ENCODE data around the gene TMEM59. TPM values are rescaled to one million over a fixed set of nuclear protein-coding genes. Genes with fewer than 3 reads are reported as not detected.

TMEM59 gene
- total RNA-seq, 1 experiment from 2014 or later: 73.5 TPM

DNA sequence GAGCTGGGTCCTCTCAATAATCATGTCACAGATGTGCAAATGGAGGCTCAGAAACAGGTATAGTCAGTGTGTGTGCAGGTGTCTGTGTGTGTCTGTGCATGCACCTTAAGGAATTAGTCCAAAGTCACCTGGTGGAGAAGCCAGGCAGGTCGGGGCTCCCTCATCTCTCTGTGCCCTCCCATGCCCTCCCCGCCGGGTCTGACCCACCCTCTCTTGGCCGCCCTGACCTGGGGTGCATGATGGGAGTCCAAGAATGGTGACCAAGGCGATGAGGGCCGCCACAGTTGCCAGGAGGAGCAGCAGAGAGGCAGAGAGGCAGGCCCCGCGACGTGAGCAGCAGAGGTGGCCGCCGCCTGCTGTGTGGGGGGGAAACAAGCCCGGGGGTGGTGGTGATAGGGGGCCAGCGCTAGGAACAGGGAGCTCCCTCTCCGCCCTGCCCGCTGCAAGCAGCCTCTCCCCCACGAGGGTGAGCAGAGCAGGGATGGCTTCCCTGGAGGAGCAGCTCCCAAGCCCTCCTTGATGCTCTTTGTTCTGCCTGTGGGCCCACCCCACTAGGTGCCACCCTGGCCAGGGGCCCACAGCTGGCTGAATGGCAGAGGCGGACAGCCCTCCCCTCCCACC lies 38.9 kb downstream of the TMEM59 start:
- intact Hi-C loops (cut with micrococcal nuclease; ENCODE audit: unreplicated experiment): no loop called here
- POLR2A ChIA-PET (ENCODE audit: low non-redundant PET): no interaction called here
- BruUV-seq (replicated peaks): no TSS peak

DNA sequence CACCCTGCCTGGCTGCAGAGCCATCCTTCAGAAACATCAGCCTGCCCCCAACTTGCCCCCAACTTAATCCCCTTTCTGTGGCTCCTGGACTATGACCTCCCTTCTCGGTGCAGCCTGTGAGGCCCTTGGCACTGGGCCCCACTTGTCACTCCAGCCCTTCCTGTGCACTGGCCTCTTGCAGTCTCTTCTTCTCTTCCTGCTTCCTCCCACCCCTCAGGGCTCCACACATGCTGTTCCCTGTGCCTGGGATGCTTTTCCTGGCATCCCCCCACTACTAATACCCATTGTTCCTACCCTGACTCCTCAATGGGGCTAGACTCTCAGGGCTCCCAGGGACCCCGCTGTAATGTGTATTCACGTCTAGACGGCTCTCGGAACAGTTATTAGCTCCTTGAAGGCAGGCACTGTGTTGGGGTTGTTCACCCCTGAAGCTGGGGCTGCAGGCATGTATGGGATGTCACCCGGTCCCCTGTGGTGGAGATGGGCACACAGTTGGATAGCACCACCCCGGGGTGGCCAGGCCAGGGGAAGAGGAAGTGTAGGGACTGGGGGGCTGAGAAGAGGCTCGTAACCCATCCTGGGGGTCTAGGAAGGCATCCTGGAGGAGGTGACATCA lies 39.5 kb downstream of the TMEM59 start:
- DNase-seq (ENCODE audit: low spot score): no peak
- Histone ChIP-seq H3K4me3 (ENCODE audit: low read depth, low read length, poor library complexity, severe bottlenecking) (no peak overlapping the region), H3K36me3 (ENCODE audit: insufficient read depth, low read length, poor library complexity, severe bottlenecking) (no peaks in the 10 kb centered on the region), H3K27me3 (replicated peaks; ENCODE audit: insufficient read depth, low read depth, low read length, poor library complexity) (no peaks in the 10 kb centered on the region), H3K9me3 (ENCODE audit: low read depth, low read length, poor library complexity, severe bottlenecking) (no peaks in the 10 kb centered on the region), H3K4me1 (ENCODE audit: insufficient read depth, low read length, poor library complexity, severe bottlenecking) (no peaks in the 10 kb centered on the region), H3K27ac (ENCODE audit: low read depth, low read length, poor library complexity, severe bottlenecking) (no peak overlapping the region)
- TF ChIP-seq, protein P1, sequence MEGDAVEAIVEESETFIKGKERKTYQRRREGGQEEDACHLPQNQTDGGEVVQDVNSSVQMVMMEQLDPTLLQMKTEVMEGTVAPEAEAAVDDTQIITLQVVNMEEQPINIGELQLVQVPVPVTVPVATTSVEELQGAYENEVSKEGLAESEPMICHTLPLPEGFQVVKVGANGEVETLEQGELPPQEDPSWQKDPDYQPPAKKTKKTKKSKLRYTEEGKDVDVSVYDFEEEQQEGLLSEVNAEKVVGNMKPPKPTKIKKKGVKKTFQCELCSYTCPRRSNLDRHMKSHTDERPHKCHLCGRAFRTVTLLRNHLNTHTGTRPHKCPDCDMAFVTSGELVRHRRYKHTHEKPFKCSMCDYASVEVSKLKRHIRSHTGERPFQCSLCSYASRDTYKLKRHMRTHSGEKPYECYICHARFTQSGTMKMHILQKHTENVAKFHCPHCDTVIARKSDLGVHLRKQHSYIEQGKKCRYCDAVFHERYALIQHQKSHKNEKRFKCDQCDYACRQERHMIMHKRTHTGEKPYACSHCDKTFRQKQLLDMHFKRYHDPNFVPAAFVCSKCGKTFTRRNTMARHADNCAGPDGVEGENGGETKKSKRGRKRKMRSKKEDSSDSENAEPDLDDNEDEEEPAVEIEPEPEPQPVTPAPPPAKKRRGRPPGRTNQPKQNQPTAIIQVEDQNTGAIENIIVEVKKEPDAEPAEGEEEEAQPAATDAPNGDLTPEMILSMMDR (conservative IDR thresholded peaks at IDR 0.05; ENCODE audit: low read depth, low read length): no peak
- no peak for TF ChIP-seq EZH2 (IDR thresholded peaks at IDR 0.05; ENCODE audit: borderline replicate concordance, low read depth, low read length, poor library complexity, severe bottlenecking)
- intact Hi-C loops (cut with micrococcal nuclease; ENCODE audit: unreplicated experiment): no loop called here
- no TSS peak for BruUV-seq (replicated peaks)
- POLR2A ChIA-PET (ENCODE audit: low non-redundant PET): no interaction called here
- CTCF ChIA-PET: no interaction called here

More for the DNA sequence above, 38.9 kb downstream of the TMEM59 start:
- Histone ChIP-seq H3K4me1 (ENCODE audit: insufficient read depth, low read length, poor library complexity, severe bottlenecking) (no peaks in the 10 kb centered on the region), H3K4me3 (ENCODE audit: low read depth, low read length, poor library complexity, severe bottlenecking) (no peak overlapping the region), H3K27ac (ENCODE audit: low read depth, low read length, poor library complexity, severe bottlenecking) (no peak overlapping the region), H3K9me3 (ENCODE audit: low read depth, low read length, poor library complexity, severe bottlenecking) (no peaks in the 10 kb centered on the region), H3K27me3 (replicated peaks; ENCODE audit: insufficient read depth, low read depth, low read length, poor library complexity) (no peaks in the 10 kb centered on the region), H3K36me3 (ENCODE audit: insufficient read depth, low read length, poor library complexity, severe bottlenecking) (no peaks in the 10 kb centered on the region)
- no peak for DNase-seq (ENCODE audit: low spot score)
- TF ChIP-seq, protein P1 (conservative IDR thresholded peaks at IDR 0.05; ENCODE audit: low read depth, low read length): no peak
- no peak for TF ChIP-seq EZH2 (IDR thresholded peaks at IDR 0.05; ENCODE audit: borderline replicate concordance, low read depth, low read length, poor library complexity, severe bottlenecking)
- CTCF ChIA-PET: no interaction called here

DNA sequence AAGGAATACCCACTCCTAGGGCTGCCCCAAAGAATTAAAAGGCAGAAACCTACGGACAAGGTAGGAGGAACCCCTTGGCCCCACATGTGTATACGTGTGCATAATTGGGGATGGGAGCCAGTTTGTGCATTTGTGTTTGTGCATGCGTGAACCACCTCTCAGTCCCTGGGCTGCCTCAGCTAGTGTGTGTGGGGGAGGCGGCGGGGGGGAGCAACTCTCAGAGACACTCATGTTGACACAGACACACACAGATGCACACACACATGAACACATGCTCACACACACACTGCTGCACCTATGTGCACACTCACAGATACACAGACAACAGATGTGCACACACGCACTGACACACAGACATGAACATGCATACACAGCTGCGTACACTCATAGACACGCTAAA lies 40.1 kb downstream of the TMEM59 start:
- POLR2A ChIA-PET (ENCODE audit: low non-redundant PET): no interaction called here
- BruUV-seq (replicated peaks): no TSS peak

DNA sequence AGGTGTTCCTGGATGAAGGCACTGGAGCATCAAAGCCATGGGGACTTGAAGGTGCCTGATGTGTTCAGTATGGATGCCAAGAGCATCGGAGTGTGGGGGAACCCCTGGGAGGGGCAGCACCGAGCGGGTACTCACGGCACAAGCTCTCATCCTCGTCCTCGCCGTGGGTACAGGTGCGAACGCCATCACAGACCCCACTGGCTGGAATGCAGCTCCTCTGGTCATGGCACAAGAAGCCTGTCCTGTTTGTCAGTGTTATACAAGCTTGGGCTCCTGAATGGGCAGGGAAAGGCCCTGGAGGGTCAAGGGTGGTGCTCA lies 41.0 kb downstream of the TMEM59 start:
- intact Hi-C loops (cut with micrococcal nuclease; ENCODE audit: unreplicated experiment): no loop called here

More for the DNA sequence above, 40.1 kb downstream of the TMEM59 start:
- intact Hi-C loops (cut with micrococcal nuclease; ENCODE audit: unreplicated experiment): no loop called here
- no peak for DNase-seq (ENCODE audit: low spot score)
- no peaks in the 10 kb centered on the region for H3K27me3 ChIP-seq (replicated peaks; ENCODE audit: insufficient read depth, low read depth, low read length, poor library complexity)
- H3K27ac ChIP-seq (ENCODE audit: low read depth, low read length, poor library complexity, severe bottlenecking): no peak overlapping the region
- H3K4me1 ChIP-seq (ENCODE audit: insufficient read depth, low read length, poor library complexity, severe bottlenecking): no peaks in the 10 kb centered on the region
- H3K4me3 ChIP-seq (ENCODE audit: low read depth, low read length, poor library complexity, severe bottlenecking): no peak overlapping the region
- no peaks in the 10 kb centered on the region for H3K36me3 ChIP-seq (ENCODE audit: insufficient read depth, low read length, poor library complexity, severe bottlenecking)
- no peak for TF ChIP-seq EZH2 (IDR thresholded peaks at IDR 0.05; ENCODE audit: borderline replicate concordance, low read depth, low read length, poor library complexity, severe bottlenecking)
- CTCF ChIA-PET: no interaction called here
- H3K9me3 ChIP-seq (ENCODE audit: low read depth, low read length, poor library complexity, severe bottlenecking): no peaks in the 10 kb centered on the region

More for the DNA sequence above, 41.0 kb downstream of the TMEM59 start:
- Histone ChIP-seq H3K27me3 (replicated peaks; ENCODE audit: insufficient read depth, low read depth, low read length, poor library complexity) (no peaks in the 10 kb centered on the region), H3K9me3 (ENCODE audit: low read depth, low read length, poor library complexity, severe bottlenecking) (no peaks in the 10 kb centered on the region), H3K27ac (ENCODE audit: low read depth, low read length, poor library complexity, severe bottlenecking) (no peak overlapping the region), H3K4me1 (ENCODE audit: insufficient read depth, low read length, poor library complexity, severe bottlenecking) (no peaks in the 10 kb centered on the region), H3K36me3 (ENCODE audit: insufficient read depth, low read length, poor library complexity, severe bottlenecking) (no peaks in the 10 kb centered on the region), H3K4me3 (ENCODE audit: low read depth, low read length, poor library complexity, severe bottlenecking) (no peak overlapping the region)
- DNase-seq (ENCODE audit: low spot score): no peak
- no TSS peak for BruUV-seq (replicated peaks)
- CTCF ChIA-PET: no interaction called here
- POLR2A ChIA-PET (ENCODE audit: low non-redundant PET): no interaction called here
- TF ChIP-seq, protein P1 (conservative IDR thresholded peaks at IDR 0.05; ENCODE audit: low read depth, low read length): no peak
- TF ChIP-seq EZH2 (IDR thresholded peaks at IDR 0.05; ENCODE audit: borderline replicate concordance, low read depth, low read length, poor library complexity, severe bottlenecking): no peak

All from A673 (cell line).